Fibroblast of lung (primary cell): ENCODE data around the gene PTPRQ.

ENCODE experiments used
- EZH2 ChIP-seq: IDR thresholded peaks from 2 replicates; pipeline ENCODE4 v1.5.1; 2012; ENCODE audit warnings: low read length, control low read depth, mild to moderate bottlenecking; ENCODE audit errors: missing control alignments
- TF ChIP-seq, protein P1 (sequence below), 2 donors: IDR thresholded peaks in 1 of 2; conservative IDR thresholded peaks in 1 of 2; 1 replicate in 1 of 2; 2 replicates in 1 of 2; pipeline ENCODE4 v1.5.1; 2011 to 2012; ENCODE audit warnings: low read length in 2 of 2, control low read depth in 1 of 2, inconsistent platforms in 1 of 2, low read depth in 1 of 2, mild to moderate bottlenecking in 1 of 2

DNA sequence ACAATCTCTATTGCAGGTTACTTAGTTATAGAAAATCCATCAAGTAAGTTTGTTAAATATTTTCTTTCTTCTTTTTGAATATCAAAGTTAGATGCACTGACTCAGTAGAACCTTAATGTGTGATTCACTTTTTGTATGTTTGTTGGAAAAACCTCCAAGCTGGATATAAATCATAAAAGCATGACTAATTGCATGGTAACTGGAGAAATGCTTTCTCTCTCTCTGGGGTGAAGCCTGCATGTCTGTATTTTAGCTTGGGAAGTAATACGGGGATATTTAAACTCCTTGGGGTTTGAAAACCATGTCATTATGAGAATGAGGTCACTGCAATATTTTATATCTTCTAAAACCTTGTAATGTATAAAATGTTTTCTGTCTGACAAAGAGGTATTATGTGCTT is 204.8 kb downstream of the PTPRQ start:
- TF ChIP-seq, protein P1, sequence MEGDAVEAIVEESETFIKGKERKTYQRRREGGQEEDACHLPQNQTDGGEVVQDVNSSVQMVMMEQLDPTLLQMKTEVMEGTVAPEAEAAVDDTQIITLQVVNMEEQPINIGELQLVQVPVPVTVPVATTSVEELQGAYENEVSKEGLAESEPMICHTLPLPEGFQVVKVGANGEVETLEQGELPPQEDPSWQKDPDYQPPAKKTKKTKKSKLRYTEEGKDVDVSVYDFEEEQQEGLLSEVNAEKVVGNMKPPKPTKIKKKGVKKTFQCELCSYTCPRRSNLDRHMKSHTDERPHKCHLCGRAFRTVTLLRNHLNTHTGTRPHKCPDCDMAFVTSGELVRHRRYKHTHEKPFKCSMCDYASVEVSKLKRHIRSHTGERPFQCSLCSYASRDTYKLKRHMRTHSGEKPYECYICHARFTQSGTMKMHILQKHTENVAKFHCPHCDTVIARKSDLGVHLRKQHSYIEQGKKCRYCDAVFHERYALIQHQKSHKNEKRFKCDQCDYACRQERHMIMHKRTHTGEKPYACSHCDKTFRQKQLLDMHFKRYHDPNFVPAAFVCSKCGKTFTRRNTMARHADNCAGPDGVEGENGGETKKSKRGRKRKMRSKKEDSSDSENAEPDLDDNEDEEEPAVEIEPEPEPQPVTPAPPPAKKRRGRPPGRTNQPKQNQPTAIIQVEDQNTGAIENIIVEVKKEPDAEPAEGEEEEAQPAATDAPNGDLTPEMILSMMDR (conservative IDR thresholded peaks at IDR 0.05 in 1 of 2, IDR thresholded peaks at IDR 0.05 in 1 of 2; ENCODE audit: low read depth in 1 of 2, low read length in 2 of 2), result no peak
- TF ChIP-seq EZH2, result no peak
